Caki2 (cell line): ENCODE data around the gene C4BPB. TPM values are rescaled to one million over a fixed set of nuclear protein-coding genes. Genes with fewer than 3 reads are reported as not detected.

Experiments
- DNase-seq: peaks from one replicate; pipeline ENCODE4 v3.0.0-alpha.2; 2015; ENCODE audit warnings: low read depth
- in situ Hi-C: cut with HindIII; loops from 2 replicates; pipeline ENCODE4 v1.10.0; 2016; ENCODE audit warnings: low sequenced_read_pairs, low pct_unique_long_range_greater_than_20kb, mixed read lengths
- total RNA-seq: library from RNA; depleted of rRNA; stranded (reverse); fragments of >200 nt; shearing (Covaris generic); gene quantifications from 2 replicates; pipeline ENCODE4 v1.2.3, GENCODE V29; 2014; ENCODE audit warnings: low replicate concordance; rRNA removed

C4BPB gene
- total RNA-seq, 1 experiment from 2014 or later, result not detected

GRCh38 chr1:207112616-207113296 lies 24.1 kb downstream of the C4BPB start:
- in situ Hi-C loops, result no loop called here

GRCh38 chr1:207115269-207115668 lies 26.6 kb downstream of the C4BPB start:
- DNase-seq, result no peak
- in situ Hi-C loops, result no loop called here

More at GRCh38 chr1:207112616-207113296, 24.1 kb downstream of the C4BPB start:
- DNase-seq, result no peak

- in situ Hi-C loops, result no loop called here
- DNase-seq, result no peak
These were observed 35.7 kb downstream of the C4BPB start for GRCh38 chr1:207124389-207124788.

GRCh38 chr1:207128336-207128921 lies 39.8 kb downstream of the C4BPB start:
- no peak for DNase-seq
- in situ Hi-C loops, result no loop called here

- no peak for DNase-seq
- in situ Hi-C loops, result no loop called here
These were observed 40.4 kb downstream of the C4BPB start for GRCh38 chr1:207129053-207129452.

GRCh38 chr1:207130252-207131036 lies 41.8 kb downstream of the C4BPB start:
- in situ Hi-C loops, result no loop called here
- DNase-seq, result no peak

- no peak for DNase-seq
These were observed 42.5 kb downstream of the C4BPB start for GRCh38 chr1:207131163-207131562.

GRCh38 chr1:207134581-207134980 lies 45.9 kb downstream of the C4BPB start:
- in situ Hi-C loops, result no loop called here
- DNase-seq, result no peak

More at GRCh38 chr1:207131163-207131562, 42.5 kb downstream of the C4BPB start:
- in situ Hi-C loops, result no loop called here

- in situ Hi-C loops, result no loop called here
- no peak for DNase-seq
These were observed 51.0 kb downstream of the C4BPB start for GRCh38 chr1:207139616-207140015.

- in situ Hi-C loops, result no loop called here
- no peak for DNase-seq
These were observed 51.9 kb downstream of the C4BPB start for GRCh38 chr1:207140536-207140935.

GRCh38 chr1:207145401-207146058 lies 56.9 kb downstream of the C4BPB start:
- no peak for DNase-seq
- in situ Hi-C loops, result no loop called here

Other genes with a start within 250 kb of the C4BPB start
- not detected in 2 replicates for gene IL20, start 223.2 kb upstream of the C4BPB start, total RNA-seq
- not detected in 2 replicates for gene IL24, start 191.4 kb upstream of the C4BPB start, total RNA-seq
- not detected in 2 replicates for gene FCMR, start 166.9 kb upstream of the C4BPB start, total RNA-seq
- not detected in 2 replicates for gene PIGR, start 142.4 kb upstream of the C4BPB start, total RNA-seq
- 0.14 TPM in 1 of 2 replicates, not detected in the other for gene FCAMR, start 118.4 kb upstream of the C4BPB start, total RNA-seq
- gene C1orf116, start 56.1 kb upstream of the C4BPB start, total RNA-seq, result 1.7 TPM in 2 replicates
- gene YOD1, start 37.7 kb upstream of the C4BPB start, total RNA-seq, result 2.3 and 2.9 TPM in 2 replicates
- gene PFKFB2, start 35.6 kb upstream of the C4BPB start, total RNA-seq, result 1.7 and 4.0 TPM in 2 replicates
- not detected in 2 replicates for gene C4BPA, start 15.4 kb downstream of the C4BPB start, total RNA-seq
- gene CD55, start 232.8 kb downstream of the C4BPB start, total RNA-seq, result 26.4 and 38.0 TPM in 2 replicates